ENCODE results near the gene JAK2.

DNA sequence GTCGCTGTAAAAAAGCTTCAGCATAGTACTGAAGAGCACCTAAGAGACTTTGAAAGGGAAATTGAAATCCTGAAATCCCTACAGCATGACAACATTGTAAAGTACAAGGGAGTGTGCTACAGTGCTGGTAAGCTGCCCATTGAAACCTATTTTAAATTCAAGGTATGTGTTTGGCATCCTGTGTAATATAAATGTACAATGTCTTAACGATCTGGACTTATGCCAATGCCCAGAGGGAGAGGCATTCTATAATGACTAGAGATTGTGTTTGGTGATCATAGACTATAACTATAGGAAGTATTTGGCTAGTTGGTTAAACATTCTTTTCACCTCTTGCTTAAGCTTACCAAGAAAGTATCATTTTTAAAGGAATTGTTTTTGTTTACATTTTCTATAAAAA, 104.7 kb downstream of the JAK2 start:
- TF ChIP-seq, protein P1, sequence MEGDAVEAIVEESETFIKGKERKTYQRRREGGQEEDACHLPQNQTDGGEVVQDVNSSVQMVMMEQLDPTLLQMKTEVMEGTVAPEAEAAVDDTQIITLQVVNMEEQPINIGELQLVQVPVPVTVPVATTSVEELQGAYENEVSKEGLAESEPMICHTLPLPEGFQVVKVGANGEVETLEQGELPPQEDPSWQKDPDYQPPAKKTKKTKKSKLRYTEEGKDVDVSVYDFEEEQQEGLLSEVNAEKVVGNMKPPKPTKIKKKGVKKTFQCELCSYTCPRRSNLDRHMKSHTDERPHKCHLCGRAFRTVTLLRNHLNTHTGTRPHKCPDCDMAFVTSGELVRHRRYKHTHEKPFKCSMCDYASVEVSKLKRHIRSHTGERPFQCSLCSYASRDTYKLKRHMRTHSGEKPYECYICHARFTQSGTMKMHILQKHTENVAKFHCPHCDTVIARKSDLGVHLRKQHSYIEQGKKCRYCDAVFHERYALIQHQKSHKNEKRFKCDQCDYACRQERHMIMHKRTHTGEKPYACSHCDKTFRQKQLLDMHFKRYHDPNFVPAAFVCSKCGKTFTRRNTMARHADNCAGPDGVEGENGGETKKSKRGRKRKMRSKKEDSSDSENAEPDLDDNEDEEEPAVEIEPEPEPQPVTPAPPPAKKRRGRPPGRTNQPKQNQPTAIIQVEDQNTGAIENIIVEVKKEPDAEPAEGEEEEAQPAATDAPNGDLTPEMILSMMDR (optimal IDR thresholded peaks at IDR 0.05 in 1 of 3, IDR thresholded peaks at IDR 0.05 in 1 of 3, conservative IDR thresholded peaks at IDR 0.05 in 1 of 3; ENCODE audit: extremely low read depth in 1 of 3, insufficient read depth in 2 of 3, low read length in 3 of 3) = no peak
- TF ChIP-seq EZH2 (IDR thresholded peaks at IDR 0.05; ENCODE audit: low read length) = no peak

All from keratinocyte (primary cell).